ENCODE results near the gene MATN4.

DNA sequence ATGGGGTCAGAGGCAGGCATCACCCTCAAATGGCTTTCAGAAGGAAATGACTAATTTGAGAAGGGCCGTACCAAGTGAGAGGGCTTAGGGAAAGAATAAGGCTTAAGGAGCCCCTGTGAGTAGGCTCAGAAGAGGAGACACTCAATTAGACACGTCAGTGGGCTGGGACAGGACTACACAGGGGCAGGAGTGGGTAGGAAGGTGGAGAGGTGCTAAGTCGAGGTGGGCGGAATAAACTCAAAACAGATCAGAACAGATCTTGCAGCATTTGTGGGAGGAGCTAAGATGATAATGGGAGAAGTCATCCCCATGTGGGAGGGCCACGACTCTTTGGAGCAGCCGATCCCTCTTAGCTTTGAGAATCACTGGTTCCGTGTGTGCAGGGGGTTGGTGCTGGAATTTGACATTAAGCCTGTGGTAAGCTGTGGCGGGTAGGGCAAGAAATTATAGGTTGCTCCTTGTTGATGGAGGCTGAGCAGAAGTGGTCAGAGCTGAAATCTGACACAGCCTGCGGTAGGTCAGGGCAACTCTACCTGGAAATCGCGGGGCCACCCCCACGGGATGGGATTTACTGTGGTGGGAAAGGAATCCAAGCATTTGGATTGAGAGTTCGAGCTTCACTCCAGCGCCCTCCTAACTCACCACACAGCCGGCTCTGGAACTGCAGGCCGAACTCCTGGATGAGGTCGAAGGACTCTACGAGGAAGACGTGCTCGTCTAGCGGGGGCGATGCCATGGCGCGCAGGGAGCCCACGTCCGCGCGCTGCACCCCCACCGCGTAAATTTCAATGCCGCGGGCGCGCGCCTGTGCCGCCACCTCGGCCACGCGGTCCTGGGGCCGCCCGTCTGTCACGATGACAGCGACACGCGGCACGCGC, 4.3 kb downstream of the MATN4 start:
- TF ChIP-seq, protein P1, sequence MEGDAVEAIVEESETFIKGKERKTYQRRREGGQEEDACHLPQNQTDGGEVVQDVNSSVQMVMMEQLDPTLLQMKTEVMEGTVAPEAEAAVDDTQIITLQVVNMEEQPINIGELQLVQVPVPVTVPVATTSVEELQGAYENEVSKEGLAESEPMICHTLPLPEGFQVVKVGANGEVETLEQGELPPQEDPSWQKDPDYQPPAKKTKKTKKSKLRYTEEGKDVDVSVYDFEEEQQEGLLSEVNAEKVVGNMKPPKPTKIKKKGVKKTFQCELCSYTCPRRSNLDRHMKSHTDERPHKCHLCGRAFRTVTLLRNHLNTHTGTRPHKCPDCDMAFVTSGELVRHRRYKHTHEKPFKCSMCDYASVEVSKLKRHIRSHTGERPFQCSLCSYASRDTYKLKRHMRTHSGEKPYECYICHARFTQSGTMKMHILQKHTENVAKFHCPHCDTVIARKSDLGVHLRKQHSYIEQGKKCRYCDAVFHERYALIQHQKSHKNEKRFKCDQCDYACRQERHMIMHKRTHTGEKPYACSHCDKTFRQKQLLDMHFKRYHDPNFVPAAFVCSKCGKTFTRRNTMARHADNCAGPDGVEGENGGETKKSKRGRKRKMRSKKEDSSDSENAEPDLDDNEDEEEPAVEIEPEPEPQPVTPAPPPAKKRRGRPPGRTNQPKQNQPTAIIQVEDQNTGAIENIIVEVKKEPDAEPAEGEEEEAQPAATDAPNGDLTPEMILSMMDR (IDR thresholded peaks at IDR 0.05; ENCODE audit: low read depth, low read length, poor library complexity, severe bottlenecking), result no peak
- no peak for TF ChIP-seq EZH2phosphoT487 (IDR thresholded peaks at IDR 0.05; ENCODE audit: borderline replicate concordance, low read length)
